ENCODE measurements around the gene BCL10. TPM values are rescaled to one million over a fixed set of nuclear protein-coding genes. Genes with fewer than 3 reads are reported as not detected.

The BCL10 gene
- total RNA-seq, 1 experiment from 2014 or later, result 29.9 TPM

DNA sequence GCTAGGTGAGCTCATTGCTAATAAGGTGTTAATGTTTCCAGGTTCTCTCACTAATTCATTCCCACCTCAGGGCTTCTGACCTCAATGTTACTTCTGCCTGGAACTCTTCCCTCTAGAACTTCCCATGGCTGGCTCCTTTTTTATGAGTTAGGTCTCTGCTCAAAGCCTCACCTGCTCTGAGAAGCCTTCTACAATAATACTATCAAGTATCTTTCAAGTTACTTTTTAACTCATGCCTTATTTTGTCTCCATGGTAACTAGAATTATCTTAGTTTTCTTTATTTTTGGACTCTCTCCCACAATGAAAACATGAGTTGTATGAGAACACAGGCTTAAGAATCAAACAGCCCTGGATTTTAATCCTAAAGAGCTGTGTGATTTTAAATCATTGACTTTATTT lies 13.4 kb downstream of the BCL10 start:
- Histone ChIP-seq H3K4me3 (ENCODE audit: low read length) (no peak overlapping the region), H4K20me1 (ENCODE audit: low read length) (peaks cover 10% of the 10 kb centered on the region), H3K9ac (ENCODE audit: low read length) (no peak overlapping the region), H3F3A (ENCODE audit: low read length, unreplicated experiment) (peaks cover 4% of the 10 kb centered on the region), H3K4me2 (ENCODE audit: low read length) (no peak overlapping the region), H3K9me3 (ENCODE audit: low read length) (no peaks in the 10 kb centered on the region), H2AFZ (ENCODE audit: low read length) (no peak overlapping the region), H3K9me2 (replicated peaks; ENCODE audit: low read length) (no peaks in the 10 kb centered on the region), H3K27ac (ENCODE audit: low read length) (no peak overlapping the region), H3K4me1 (ENCODE audit: insufficient read depth, low read length) (peaks cover 16% of the 10 kb centered on the region), H3K79me2 (ENCODE audit: low read length) (peaks cover 32% of the 10 kb centered on the region), H3K36me3 (ENCODE audit: low read depth, low read length) (peaks cover 43% of the 10 kb centered on the region), H3K27me3 (ENCODE audit: low read length) (no peaks in the 10 kb centered on the region)
- TF ChIP-seq EZH2 (IDR thresholded peaks at IDR 0.05; ENCODE audit: low read length, unreplicated experiment), result no peak
- no peak for TF ChIP-seq EZH2phosphoT487 (IDR thresholded peaks at IDR 0.05; ENCODE audit: borderline replicate concordance, low read length)
- TF ChIP-seq, protein P1, sequence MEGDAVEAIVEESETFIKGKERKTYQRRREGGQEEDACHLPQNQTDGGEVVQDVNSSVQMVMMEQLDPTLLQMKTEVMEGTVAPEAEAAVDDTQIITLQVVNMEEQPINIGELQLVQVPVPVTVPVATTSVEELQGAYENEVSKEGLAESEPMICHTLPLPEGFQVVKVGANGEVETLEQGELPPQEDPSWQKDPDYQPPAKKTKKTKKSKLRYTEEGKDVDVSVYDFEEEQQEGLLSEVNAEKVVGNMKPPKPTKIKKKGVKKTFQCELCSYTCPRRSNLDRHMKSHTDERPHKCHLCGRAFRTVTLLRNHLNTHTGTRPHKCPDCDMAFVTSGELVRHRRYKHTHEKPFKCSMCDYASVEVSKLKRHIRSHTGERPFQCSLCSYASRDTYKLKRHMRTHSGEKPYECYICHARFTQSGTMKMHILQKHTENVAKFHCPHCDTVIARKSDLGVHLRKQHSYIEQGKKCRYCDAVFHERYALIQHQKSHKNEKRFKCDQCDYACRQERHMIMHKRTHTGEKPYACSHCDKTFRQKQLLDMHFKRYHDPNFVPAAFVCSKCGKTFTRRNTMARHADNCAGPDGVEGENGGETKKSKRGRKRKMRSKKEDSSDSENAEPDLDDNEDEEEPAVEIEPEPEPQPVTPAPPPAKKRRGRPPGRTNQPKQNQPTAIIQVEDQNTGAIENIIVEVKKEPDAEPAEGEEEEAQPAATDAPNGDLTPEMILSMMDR (conservative IDR thresholded peaks at IDR 0.05; ENCODE audit: low read depth, low read length), result no peak
- intact Hi-C loops (cut with micrococcal nuclease), result no loop called here
- ChIA-PET POLR2A (ENCODE audit: unreplicated experiment) (no interaction called here), CTCF (no interaction called here)
- no TSS peak for BruUV-seq (replicated peaks)
- no peak for ATAC-seq
- no peak for DNase-seq

DNA sequence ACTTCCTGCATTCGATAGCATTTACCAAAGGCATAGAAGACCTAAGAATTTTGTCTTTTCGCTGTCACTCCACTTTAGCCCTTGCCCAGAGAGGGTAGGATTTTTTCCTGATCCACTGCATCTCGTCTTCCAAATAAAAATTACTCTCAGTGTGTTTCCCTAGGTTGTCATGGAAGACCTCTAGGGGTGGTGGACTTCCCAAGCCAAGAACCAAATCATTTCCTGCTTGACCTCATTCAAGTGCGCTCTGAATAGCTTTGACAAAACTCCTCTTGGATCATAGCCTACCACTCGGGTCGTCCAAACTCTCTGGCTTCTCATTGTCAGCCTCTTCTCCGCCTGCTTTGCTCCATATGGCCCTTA lies 16.5 kb downstream of the BCL10 start:
- DNase-seq (no peak), ATAC-seq (peak; percentile 14)
- Histone ChIP-seq H2AFZ (ENCODE audit: low read length) (peak overlapping the region; percentile 61), H3K4me1 (ENCODE audit: insufficient read depth, low read length) (peaks cover 31% of the 10 kb centered on the region), H3K27ac (ENCODE audit: low read length) (peak overlapping the region; percentile 43), H3K9me2 (replicated peaks; ENCODE audit: low read length) (no peaks in the 10 kb centered on the region), H3K4me3 (ENCODE audit: low read length) (peak overlapping the region; percentile 97), H3K27me3 (ENCODE audit: low read length) (no peaks in the 10 kb centered on the region), H3K79me2 (ENCODE audit: low read length) (peaks cover 45% of the 10 kb centered on the region), H3F3A (ENCODE audit: low read length, unreplicated experiment) (no peaks in the 10 kb centered on the region), H3K9me3 (ENCODE audit: low read length) (no peaks in the 10 kb centered on the region), H3K4me2 (ENCODE audit: low read length) (peak overlapping the region; percentile 68), H3K36me3 (ENCODE audit: low read depth, low read length) (peaks cover 31% of the 10 kb centered on the region), H3K9ac (ENCODE audit: low read length) (no peak overlapping the region), H4K20me1 (ENCODE audit: low read length) (peaks cover 20% of the 10 kb centered on the region)
- intact Hi-C loops (cut with micrococcal nuclease), result loop anchor here (1.0 to 5.0 kb wide), 4 partner anchors 39 to 315 kb away; partner anchors contain the start of gene SYDE2
- BruUV-seq (replicated peaks), result no TSS peak
- TF ChIP-seq EZH2phosphoT487 (IDR thresholded peaks at IDR 0.05; ENCODE audit: borderline replicate concordance, low read length) (no peak), EZH2 (IDR thresholded peaks at IDR 0.05; ENCODE audit: low read length, unreplicated experiment) (no peak)
- TF ChIP-seq, protein P1 (conservative IDR thresholded peaks at IDR 0.05; ENCODE audit: low read depth, low read length), result 0 out of 2 replicates have a peak, but pooled peaks have one; percentile 14
- CTCF ChIA-PET, result interaction anchor here (0.7 to 2.5 kb wide), 4 partner anchors 17 to 1725 kb away, joined by 3 to 9 read pairs (median 6); partner anchors contain the start of gene BCL10
- POLR2A ChIA-PET (ENCODE audit: unreplicated experiment), result interaction anchor here (0.6 to 1.1 kb wide), 4 partner anchors 16 to 562 kb away, joined by 3 to 6 read pairs (median 3); partner anchors contain the start of gene BCL10
